Stimulated activated CD4-positive, alpha-beta T cell treated with anti-CD3 and anti-CD28 coated beads, Interleukin-2, amount 100 ng/mL, for 48 hours (primary cell): Measurements from ENCODE around the gene ACSM2A.
"Not testable (repeated sequence)": the region's sequence is repeated elsewhere in the genome, so short reads cannot be mapped to it uniquely, and the experiment has no call there.

Experiments
- DNase-seq, 2 donors: peaks; one replicate each; pipeline ENCODE4 v3.0.0-alpha.2; 2020

Gene ACSM2A

DNA sequence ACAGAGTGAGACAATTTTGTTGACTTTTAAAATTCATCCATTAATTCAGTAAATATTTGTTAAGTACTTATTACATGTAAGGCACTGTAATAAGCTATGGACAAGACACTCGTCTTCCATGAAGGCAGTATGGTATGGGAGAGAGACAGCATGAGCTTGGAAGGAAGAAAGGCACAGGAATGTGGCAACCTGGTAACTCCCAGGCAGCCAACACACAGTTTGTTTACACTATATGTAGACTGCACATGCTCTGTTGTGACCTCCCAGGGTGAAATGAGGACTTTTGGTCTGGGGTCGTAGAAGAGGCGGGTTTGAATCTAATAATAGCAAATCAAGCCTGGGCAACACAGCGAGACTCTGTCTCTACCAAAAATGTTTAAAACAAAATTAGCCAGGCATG is 9.0 kb downstream of the ACSM2A start:
- not testable (repeated sequence) for DNase-seq

DNA sequence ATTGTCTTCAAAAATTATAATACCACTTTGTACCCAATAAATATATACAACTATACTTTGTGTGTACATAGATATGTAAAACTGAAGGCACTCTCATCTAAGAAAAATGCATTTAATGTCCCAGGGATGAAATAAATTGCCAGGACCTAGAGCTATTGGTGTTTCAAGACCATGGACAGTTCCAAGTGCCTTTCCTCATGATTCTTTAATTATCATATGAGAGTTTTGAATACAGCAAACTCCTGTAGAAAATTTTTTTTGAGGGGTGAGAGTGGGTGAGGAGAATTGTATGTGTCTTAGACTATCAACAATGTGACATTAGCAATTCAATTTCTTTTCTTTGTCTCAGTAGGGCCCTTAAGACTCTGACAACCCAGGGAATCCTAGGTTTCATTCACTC is 17.6 kb downstream of the ACSM2A start:
- DNase-seq: not testable (repeated sequence)

DNA sequence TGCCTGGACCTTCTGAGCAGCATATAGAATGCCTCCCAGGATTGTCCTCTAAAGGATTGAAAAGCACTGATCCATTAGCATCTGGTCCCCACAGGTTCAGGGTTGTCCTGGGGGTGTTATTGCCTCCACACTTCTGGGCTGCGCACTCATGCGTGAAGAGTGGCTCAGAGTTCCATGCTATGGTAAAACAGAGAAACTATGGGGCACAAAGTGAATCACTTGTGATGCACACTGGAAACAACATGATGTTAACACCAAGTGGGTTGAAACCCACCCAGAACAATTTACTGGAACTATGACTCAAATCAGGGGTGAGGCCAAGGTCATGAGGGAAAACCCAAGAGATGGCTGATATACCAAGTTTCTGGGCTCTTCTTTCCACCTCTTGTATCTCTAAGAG is 18.6 kb downstream of the ACSM2A start:
- DNase-seq: not testable (repeated sequence)

GRCh38 chr16:20470732-20471131 is 19.4 kb downstream of the ACSM2A start:
- not testable (repeated sequence) for DNase-seq

DNA sequence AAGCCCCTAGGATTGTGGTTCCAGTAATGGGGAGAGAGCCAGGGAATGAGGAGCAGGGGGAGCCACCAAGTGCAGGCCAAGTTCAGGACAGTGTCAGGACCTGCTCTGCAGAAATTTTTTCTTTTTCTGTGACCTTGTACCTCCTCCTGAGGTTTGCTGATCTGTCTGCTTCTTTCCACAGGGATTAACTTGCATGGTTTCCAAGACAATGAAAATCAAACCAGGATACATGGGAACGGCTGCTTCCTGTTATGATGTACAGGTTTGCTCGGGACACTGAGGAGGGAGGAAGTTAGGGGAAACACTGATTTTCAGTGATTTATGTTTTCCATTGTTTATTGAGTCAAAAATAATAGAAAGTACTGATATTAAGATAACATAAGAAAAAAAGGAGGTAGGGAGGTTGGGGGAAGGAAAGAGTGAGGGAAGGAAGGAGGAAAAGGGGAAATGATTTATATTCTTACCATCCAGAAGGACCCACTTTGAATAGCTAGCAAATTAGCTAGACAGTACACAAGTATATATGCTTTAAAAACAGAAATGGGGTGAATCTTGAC is 25.9 kb downstream of the ACSM2A start:
- DNase-seq: not testable (repeated sequence)

GRCh38 chr16:20483989-20484388 is 32.7 kb downstream of the ACSM2A start:
- not testable (repeated sequence) for DNase-seq

- no peak for DNase-seq
These were observed 33.4 kb downstream of the ACSM2A start for GRCh38 chr16:20484726-20485125.

GRCh38 chr16:20485408-20485807 is 34.1 kb downstream of the ACSM2A start:
- DNase-seq: no peak

GRCh38 chr16:20490994-20491393 is 39.7 kb downstream of the ACSM2A start:
- not testable (repeated sequence) for DNase-seq

- DNase-seq: not testable (repeated sequence)
These were observed 40.1 kb downstream of the ACSM2A start for GRCh38 chr16:20491448-20491847.

DNA sequence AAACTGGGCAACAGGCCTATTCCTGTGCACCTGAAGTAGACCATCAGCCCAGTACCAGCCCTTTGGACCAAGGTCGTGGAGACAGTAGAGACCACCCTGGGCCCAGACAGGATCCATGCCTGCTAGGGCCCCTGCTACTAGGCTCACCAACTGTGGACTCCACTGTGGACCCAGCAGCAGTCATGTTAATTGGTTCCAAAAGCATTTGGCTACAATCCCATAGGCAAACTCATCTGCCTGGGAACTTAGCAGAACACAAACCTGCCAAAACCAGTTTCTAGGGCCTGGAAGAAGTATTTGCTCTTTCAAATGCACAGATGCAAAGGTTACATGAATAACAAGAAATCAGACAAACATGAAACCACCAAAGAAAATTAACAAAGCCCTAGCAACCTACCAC is 53.1 kb downstream of the ACSM2A start:
- no peak for DNase-seq

- no peak for DNase-seq
These were observed 56.0 kb downstream of the ACSM2A start for GRCh38 chr16:20507280-20507679.

- DNase-seq: no peak
These were observed 59.0 kb downstream of the ACSM2A start for GRCh38 chr16:20510323-20510722.

DNA sequence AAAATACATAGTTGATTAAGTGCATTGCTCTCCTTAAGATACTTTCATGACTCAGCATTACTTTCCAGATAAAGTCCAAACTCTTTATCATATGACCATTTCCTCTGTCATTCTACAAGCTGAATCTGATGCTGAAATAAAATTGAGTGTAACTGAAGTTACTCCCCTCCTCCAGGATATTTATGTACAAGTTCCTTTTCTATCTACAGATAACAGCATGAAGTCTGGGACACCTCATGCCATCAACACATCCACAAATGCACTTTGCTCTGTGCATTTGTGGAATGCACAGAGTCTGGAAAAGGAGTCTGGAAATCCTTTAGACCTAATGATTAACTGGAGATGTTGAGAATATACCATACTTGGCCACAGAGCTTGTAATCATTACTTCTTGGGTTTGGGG is 64.4 kb downstream of the ACSM2A start:
- DNase-seq: no peak

GRCh38 chr16:20517149-20517548 is 65.8 kb downstream of the ACSM2A start:
- no peak for DNase-seq

DNA sequence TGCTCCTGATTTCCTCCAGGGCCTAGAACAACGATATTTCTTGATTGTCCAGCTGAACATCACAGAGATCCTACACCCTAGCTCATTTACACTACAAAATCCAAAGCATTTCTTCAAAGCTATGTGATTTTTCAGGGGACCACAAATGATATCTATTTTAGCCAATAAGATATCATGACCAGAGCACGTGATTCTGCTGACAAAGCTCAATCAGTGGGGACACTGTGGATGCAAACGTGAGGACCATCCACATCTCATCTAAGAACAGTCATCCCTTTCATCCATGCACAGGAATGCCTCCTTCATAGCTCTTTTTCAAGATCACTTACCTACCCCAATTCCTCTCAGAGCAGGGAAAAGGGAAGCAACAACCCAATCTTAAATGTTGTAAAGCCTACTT is 67.9 kb downstream of the ACSM2A start:
- no peak for DNase-seq

- no peak for DNase-seq
These were observed 68.8 kb downstream of the ACSM2A start for GRCh38 chr16:20520103-20520502.

DNA sequence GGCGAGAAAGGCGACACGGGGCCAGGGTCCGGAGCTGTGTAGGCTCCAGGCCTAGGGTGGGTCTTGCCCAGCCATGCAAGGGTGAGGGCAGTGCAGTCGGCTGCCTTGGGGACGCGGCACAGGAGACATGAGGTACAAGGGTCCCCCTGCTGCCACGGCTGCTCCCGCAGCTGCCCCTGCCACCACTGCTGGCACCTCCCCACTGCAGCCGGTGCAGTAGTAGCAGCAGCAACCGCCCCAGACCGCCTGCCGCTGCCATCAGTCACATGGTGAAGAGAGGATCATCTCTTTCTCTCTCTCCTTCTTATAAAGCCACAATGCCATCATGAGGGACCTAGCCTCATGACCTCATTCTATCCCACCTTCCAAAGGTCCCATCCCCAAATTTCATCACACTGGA is 80.5 kb downstream of the ACSM2A start:
- not testable (repeated sequence) for DNase-seq

GRCh38 chr16:20532284-20532792 is 81.0 kb downstream of the ACSM2A start:
- not testable (repeated sequence) for DNase-seq

- DNase-seq: not testable (repeated sequence)
These were observed 85.3 kb downstream of the ACSM2A start for GRCh38 chr16:20536669-20537068.
